HG03558 (cell line): ENCODE data around the gene MMP17.

Experiments used
- ATAC-seq: cut with Tn5 transposase; IDR thresholded peaks from one replicate; pipeline ENCODE4 v1.9.1; 2021; ENCODE audit warnings: moderate number of reproducible peaks; ENCODE audit not compliant: unreplicated experiment; ENCODE audit errors: extremely low read depth

MMP17 gene

DNA sequence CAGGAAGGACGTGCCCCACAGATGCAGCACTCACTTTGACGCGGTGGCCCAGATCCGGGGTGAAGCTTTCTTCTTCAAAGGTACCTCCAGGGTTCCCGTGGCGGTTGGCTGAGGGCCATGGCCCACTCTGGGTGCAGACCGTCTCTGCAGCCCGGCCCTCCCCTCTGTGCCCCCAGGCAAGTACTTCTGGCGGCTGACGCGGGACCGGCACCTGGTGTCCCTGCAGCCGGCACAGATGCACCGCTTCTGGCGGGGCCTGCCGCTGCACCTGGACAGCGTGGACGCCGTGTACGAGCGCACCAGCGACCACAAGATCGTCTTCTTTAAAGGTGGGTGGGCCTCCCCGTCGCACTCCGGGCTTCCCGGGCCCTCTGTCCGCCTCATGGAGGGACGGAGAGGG is 16.9 kb downstream of the MMP17 start:
- ATAC-seq, result no peak

- no peak for ATAC-seq
Measured at GRCh38 chr12:131847456-131847855, 19.3 kb downstream of the MMP17 start.

DNA sequence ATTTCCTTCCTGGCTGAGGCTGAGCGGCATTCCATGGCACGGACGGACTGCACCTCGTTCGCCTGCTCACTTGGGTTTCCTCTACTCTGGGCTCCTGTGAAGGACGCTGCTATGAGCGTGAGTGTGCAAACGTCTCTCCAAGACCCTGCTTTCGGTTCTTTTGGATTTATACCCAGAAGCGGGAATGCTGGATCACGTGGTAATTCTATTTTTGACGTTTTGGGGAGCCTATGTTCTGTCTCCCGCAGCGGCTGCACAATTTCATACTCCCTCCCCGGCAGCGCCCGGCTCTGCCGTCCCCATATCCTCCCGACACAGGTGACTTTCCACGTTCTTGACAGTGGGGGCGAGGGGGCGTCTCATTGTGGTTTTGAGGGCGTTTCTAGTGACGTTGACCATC is 20.6 kb downstream of the MMP17 start:
- no peak for ATAC-seq

- ATAC-seq, result no peak
Measured at GRCh38 chr12:131849700-131850553, 21.7 kb downstream of the MMP17 start.

- no peak for ATAC-seq
Measured at GRCh38 chr12:131850856-131851559, 22.8 kb downstream of the MMP17 start.

DNA sequence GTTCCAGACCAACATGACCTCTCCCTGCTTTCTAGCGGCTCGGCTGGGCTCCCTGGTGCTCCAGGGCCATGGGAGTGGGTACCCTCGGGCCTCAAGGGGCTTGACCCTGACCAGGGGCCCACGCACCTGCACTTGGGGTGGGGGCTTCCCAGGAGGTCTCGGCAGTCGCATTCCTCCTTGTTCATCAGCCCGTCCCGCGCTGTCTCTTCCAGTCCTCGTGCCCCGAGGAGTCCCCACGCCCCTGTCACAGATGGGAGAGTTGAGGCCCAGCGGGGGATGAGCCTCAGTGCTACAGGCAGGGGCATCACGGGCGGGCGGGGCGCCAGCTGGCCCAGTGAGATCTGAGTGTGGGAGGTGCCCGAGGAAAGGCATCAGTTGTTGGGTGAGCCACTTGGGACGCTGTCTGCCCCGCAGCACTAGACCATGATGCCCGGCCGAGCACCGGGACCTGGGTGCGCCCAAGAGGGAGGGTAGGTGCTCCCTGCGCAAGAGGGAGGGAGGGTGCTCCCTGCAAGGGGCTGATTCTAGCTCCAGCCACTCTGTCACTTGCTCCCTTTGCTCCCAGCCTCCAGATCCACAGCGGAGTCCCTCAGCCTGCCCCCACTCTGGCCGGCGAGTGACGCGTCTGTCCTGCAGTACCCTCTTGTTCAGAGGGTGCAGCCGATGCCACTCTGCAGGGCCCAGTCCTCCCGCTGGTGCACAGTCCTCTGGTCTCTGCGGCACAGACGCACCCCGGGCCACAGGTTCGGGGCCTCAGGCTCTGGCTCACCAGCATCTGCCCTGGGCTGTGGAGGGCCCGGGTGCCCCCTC is 23.8 kb downstream of the MMP17 start:
- no peak for ATAC-seq

DNA sequence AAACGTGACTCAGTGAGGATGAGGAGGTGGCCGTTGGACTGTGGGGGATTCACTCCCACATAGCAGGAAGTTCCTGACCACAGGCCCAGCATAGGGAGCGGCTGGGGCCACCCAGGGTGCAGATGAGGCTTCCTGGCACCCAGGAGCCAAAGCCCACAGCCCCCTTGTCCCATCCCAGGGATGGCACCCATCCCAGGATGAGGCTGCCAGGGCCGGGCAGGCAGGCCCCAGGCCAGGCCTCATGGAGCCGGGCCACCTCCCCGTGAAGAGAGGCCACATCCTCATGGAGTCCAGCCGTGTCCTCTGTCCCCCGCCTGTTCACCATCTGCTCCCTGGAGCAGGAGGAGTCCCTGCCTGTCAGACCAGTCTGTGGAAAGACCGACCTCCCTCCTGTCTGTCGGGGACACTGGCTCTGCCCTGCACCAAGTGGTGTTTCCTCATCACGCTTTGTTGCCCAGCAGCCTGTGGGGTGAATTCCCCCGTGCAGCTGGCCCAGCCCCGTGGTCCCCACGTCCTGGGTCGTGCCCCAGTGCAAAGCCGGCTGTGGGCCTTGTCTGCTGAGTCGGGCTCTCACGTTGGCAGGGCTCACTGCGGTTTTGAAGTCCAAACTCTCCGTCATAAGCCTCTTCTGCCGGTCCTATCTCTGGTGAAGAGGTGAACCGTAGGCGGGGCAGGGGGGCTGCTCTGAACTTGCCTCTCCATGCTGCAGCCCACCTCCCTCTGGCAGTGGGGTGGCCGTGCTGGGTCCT is 24.5 kb downstream of the MMP17 start:
- no peak for ATAC-seq

GRCh38 chr12:131853832-131854797 is 25.9 kb downstream of the MMP17 start:
- ATAC-seq, result no peak

DNA sequence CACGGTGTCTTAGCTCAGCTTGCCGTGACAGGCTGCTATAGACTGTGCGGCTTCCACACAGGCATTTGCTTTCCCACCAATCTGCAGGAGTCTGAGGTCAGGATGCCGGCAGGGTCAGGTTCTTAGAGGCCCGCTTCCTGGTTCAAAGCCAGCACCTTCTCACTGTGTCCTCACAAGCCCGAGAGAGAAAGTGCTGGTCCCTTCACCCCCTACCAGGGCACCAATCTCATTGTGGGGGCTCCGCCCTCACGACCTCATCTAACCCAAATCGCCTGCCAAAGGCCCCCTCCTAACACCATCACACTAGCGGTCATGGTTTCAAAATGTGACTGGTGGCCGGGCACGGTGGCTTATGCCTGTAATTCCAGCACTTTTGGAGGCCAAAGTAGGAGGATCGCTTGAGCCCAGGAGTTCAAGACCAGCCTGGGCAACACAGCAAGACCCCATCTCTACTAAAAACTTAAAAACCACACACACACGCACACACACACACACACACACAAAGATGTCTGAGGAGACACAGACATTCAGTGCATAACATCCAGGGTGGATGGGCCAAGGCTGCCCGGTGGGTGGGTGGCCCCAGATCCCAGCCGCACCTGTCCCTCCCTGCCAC is 26.8 kb downstream of the MMP17 start:
- no peak for ATAC-seq

DNA sequence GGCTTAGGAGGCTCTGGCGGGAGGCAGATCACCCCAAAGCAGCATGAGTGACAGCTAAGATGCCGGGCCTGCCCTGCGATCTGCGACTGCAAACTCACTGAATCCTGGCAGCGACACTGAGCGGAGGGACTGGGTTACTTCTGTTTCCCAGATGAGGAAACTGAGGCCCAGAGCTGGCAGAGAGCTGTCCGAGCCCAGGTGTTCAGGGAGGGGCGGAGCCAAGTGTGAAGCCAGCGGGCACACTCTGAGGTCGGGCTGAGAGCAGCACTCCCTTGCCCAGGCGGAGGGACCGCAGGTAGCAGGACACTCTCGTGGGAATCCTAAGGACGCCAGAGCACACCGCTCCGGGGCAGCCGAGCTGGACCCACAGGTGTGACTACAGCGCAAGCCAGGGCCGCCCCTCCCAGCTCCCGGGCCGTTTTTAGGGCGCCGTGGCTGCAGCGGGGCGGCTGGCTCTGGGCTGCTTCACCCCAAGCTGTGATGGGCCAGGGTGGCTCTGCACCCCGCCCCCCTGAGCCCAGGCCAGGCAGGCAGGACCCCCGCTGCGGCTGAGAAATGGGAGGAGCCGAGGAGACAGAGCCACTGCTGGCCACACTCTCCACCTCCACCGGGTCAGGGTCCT is 27.4 kb downstream of the MMP17 start:
- no peak for ATAC-seq

DNA sequence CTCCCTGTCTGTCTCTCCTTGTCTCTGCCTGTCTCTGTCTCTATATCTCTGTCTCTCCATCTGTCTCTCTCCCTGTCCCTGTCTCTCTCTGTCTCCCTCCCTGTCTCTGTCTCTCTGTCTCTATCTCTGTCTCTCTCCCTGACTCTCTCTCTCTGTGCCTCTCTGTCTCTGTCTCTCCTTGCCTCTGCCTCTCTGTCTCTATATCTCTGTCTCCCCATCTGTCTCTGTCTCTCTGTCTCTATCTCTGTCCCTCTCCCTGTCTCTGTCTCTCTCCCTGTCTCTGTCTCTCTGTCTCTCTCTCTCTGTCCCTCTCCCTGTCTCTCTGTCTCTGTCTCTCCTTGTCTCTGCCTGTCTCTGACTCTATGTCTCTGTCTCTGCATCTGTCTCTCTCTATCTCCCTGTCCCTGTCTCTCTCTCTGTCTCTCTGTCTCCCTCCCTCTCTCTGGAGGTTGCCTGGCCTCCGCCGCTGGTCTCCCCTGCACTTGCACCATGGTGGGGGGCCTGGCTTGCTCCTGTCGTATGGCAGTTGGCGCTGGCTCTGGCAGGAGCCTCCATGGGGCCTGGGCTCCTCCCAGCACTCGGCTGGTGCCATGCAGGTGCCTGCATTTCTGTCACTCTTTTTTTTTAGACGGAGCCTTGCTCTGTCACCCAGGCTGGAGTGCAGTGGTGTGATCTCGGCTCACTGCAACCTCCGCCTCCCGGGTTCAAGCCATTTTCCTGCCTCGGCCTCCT is 28.3 kb downstream of the MMP17 start:
- no peak for ATAC-seq

DNA sequence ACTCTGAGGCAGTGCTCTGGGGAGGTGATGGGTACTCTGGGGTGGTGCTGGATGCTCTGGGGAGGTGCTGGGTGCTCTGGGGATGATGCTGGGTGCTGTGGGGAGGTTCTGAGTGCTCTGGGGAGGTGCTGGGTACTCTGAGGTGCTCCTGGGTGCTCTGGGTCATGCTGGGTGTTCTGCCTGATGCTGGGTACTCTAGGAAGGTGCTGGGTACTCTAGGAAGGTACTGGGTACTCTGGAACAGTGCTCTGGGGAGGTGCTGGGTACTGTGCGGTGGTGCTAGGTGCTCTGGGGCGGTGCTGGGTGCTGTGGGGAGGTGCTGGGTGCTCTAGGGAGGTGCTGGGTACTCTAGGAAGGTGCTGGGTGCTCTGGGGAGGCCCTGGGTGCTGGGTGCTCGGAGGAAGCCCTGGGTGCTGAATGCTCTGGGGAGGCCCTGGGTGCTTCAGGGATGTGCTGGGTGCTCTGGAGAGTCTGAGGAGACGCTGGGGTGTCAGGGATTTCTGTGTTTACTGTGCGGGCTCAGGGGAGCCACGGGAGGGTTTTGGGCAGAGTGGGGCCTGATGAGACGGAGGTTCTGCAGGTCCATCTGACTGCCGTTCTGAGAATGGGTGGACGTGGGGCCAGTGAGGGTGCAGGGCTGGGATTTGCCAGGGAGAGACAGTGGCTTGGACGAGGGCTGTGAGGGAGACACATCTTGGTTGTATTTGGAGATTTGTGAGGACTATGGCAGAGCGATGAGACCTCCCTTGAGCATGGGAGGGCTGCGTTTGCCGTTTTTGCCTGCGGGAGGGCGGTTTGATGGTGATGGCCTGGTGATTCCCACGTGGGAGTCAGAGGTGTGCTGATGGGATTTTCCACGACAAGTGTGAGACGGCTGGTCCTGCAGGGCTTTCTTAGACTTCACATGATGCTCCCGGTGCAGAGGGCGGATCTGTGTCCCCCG is 30.0 kb downstream of the MMP17 start:
- no peak for ATAC-seq

DNA sequence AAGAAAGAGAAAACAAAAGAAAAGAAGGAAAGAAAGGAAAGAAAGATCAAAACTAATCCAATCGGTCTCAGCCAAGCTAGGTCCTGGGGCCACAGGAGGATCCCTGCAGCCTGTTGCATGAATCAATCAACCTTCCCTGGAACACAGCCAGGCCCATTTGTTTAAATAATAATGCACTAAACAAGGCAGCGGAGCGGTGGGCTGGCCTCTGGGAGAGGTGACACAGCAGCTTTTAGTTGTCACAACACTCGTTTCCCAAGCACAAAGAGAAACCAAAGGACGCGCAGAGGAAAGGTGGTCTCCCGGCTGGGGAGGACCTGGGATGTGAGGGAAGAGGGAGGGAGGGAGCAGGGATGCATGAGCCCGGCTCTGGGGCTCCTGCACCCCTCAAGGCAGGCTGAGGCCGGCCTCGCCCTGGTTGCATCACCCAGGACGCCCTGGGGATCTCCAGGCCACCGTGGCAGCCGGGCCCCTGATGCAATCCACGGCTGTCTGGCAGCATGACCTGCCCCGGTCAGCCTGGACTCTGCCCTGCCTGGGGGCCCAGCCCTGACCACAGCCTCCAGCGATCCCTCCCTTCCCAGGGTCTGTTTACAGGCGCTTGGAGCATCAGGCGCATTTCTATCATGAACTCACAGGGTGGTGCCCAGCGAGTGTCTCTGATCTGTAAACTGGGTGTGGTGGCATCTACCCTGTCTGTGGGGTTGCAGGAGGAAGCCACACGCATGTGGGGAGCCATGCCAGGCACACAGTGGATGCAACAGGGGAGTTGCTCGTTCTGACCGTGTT is 32.5 kb downstream of the MMP17 start:
- no peak for ATAC-seq

- ATAC-seq, result no peak
Measured at GRCh38 chr12:131861261-131862083, 33.3 kb downstream of the MMP17 start.

DNA sequence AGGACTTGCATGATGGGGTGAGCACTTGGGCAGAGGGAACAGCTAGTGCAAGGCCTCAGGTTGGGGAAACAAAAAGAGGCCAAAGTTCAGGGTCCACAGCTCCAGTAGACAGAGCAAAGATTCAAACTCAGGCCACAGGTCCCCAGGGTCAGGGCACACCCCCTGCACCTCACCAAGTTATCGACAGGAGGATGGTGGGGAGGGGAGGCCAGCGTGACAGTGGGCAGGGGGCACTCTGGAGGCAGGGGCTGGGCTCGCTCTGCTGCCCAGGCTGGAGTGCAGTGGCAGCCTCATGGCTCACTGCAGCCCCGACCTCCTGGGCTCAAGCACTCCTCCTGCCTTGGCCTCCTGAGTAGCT is 33.9 kb downstream of the MMP17 start:
- ATAC-seq, result no peak
